Uterus (tissue), 2 donors: Measurements from ENCODE around the gene ICAM5.

Experiments used
- POLR2A ChIP-seq, 2 donors: fragments of 450-650 bp; IDR thresholded peaks; one replicate each; pipeline ENCODE4 v1.6.1; 2016; ENCODE audit warnings: antibody characterized with exemption in 2 of 2, mild to moderate bottlenecking in 1 of 2, moderate library complexity in 1 of 2
- TF ChIP-seq, protein P1 (sequence below), 4 experiments: fragments of 200-600 bp in 2 of 4; fragments of 450-650 bp in 2 of 4; sonication (generic) in 2 of 4; IDR thresholded peaks; one replicate each; pipeline ENCODE4 v1.5.1; 2016 to 2019; ENCODE audit warnings: antibody characterized with exemption in 4 of 4, mild to moderate bottlenecking in 2 of 4, moderate library complexity in 1 of 4

DNA sequence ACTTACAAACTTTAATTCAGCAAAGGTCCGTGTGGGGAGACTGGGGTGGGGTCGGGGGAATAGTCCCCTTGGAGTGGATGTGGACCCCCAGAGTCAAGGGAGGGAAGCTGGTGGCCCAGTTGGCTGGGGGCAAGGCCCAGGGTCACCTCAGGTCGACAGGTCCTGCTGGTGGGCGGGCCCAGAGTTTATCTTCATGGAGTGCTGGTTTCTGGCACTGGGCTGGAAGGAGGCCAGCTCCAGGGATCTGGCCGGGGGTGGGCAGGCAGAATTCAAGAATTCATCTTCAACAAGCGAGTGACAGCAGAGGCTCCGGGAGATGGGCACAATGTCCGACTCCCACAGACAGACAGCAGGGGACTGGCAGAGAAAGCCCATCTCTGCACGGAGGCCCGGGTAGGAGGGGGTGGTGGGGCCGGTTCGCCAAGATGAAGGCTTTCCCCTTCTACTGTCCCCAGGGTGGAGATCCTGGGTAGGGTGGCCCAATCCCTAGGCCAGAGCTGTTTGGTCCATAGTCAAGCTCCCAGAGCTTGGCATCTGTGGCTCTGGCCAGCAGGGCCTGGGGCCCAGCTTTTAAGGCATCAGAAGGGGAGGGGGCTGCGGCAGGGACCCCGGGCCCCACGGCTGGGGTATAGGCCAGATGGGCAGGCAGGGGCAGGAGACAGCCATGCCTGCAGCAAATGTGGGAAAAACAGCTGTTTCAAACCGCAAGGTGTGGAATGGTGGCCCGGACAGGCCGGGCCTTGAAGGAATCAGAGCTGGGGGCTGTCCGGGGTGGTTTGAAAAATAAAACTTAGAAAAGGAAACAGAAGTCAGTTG lies 26.7 kb downstream of the ICAM5 start:
- TF ChIP-seq, protein P1, sequence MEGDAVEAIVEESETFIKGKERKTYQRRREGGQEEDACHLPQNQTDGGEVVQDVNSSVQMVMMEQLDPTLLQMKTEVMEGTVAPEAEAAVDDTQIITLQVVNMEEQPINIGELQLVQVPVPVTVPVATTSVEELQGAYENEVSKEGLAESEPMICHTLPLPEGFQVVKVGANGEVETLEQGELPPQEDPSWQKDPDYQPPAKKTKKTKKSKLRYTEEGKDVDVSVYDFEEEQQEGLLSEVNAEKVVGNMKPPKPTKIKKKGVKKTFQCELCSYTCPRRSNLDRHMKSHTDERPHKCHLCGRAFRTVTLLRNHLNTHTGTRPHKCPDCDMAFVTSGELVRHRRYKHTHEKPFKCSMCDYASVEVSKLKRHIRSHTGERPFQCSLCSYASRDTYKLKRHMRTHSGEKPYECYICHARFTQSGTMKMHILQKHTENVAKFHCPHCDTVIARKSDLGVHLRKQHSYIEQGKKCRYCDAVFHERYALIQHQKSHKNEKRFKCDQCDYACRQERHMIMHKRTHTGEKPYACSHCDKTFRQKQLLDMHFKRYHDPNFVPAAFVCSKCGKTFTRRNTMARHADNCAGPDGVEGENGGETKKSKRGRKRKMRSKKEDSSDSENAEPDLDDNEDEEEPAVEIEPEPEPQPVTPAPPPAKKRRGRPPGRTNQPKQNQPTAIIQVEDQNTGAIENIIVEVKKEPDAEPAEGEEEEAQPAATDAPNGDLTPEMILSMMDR (IDR thresholded peaks at IDR 0.05), result no peak
- no peak for TF ChIP-seq POLR2A (IDR thresholded peaks at IDR 0.05)
